AG04450 (cell line): ENCODE measurements around the gene PNPLA7. TPM values are rescaled to one million over a fixed set of nuclear protein-coding genes. Genes with fewer than 3 reads are reported as not detected.

Source experiments
- CTCF ChIA-PET: fragments of 300-600, 350-600 bp; formaldehyde crosslinking; extraction: SDS; loops from one replicate; lab custom pipeline; 2022; ENCODE audit warnings: antibody characterized with exemption, inconsistent platforms; lab: Charles Lee
- POLR2A ChIA-PET: fragments of 350-600 bp; formaldehyde crosslinking; extraction: SDS; loops from one replicate; lab custom pipeline; 2021; ENCODE audit warnings: antibody characterized with exemption, inconsistent platforms; lab: Yijun Ruan, JAX
- DNase-seq: peaks from one replicate; pipeline ENCODE4 v3.0.0-alpha.2; 2011; ENCODE audit warnings: low read depth, low spot score
- H3K27ac ChIP-seq: one replicate; pipeline ENCODE4 v1.5.1; 2012; ENCODE audit warnings: low read depth, low read length, control low read depth
- H3K27me3 ChIP-seq: one replicate; pipeline ENCODE4 v1.6.0; 2012; ENCODE audit warnings: low read length; ENCODE audit not compliant: control insufficient read depth, insufficient read depth
- H3K4me3 ChIP-seq: 2 replicates; pipeline ENCODE4 v1.5.1; 2011; ENCODE audit warnings: mild to moderate bottlenecking, low read depth, low read length, control low read depth
- H3K9me3 ChIP-seq: 2 replicates; pipeline ENCODE4 v1.5.1; 2012; ENCODE audit warnings: low read length; ENCODE audit not compliant: control insufficient read depth, insufficient read depth
- polyA plus RNA-seq: library from polyadenylated mRNA; depleted of rRNA; stranded (reverse); fragments of >200 nt; gene quantifications from 2 replicates; pipeline ENCODE4 v1.2.3, GENCODE V29; 2011
- TF ChIP-seq, protein P1 (sequence below): IDR thresholded peaks from 2 replicates; pipeline ENCODE4 v1.5.1; 2011; ENCODE audit warnings: low read depth, low read length, control low read depth, inconsistent platforms

Gene PNPLA7
- polyA plus RNA-seq, 1 experiment: 0.26 TPM

DNA sequence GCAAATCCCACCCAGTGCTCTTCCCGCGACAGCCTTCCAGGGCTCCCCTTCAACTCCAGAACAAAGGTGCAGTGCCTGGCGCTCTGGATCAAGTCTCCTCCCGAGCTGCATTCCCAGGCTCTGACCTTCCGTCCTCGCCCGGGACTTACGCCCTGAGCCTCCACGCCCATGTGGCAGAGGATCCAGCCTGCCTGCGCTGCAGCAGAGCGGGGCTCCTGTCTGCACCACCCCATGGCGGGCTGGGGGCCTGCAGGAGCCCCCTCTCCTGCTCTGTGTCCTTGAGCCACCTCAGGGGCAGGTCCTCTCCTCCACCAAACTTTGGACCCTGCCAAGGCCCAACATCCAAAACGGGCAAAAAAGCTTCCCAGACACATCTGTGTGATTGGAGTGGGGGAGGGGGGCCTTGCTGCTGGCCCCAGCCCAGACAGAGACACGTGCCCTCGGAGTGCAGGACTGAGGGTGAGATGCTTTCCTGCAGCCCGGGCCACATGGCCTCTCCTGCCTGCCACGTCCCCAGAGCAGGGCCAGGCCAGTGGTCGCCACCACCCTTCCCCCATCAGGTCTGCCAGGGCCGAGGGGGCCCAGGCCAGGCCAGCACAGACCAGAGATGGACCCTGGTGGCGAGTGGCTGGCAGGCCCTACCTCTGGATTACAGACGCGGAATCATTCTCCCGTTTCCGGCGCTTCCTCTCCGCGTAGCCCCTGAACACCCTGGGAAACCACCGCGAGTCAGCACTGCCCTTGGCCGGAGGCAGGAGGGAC lies 95.4 kb downstream of the PNPLA7 start:
- no peaks in the 10 kb centered on the region; the same call in 1 of the 2 replicates for H3K9me3 ChIP-seq
- TF ChIP-seq, protein P1, sequence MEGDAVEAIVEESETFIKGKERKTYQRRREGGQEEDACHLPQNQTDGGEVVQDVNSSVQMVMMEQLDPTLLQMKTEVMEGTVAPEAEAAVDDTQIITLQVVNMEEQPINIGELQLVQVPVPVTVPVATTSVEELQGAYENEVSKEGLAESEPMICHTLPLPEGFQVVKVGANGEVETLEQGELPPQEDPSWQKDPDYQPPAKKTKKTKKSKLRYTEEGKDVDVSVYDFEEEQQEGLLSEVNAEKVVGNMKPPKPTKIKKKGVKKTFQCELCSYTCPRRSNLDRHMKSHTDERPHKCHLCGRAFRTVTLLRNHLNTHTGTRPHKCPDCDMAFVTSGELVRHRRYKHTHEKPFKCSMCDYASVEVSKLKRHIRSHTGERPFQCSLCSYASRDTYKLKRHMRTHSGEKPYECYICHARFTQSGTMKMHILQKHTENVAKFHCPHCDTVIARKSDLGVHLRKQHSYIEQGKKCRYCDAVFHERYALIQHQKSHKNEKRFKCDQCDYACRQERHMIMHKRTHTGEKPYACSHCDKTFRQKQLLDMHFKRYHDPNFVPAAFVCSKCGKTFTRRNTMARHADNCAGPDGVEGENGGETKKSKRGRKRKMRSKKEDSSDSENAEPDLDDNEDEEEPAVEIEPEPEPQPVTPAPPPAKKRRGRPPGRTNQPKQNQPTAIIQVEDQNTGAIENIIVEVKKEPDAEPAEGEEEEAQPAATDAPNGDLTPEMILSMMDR: no peak
- H3K4me3 ChIP-seq: no peak overlapping the region
- POLR2A ChIA-PET: interaction anchor here (0.6 kb wide), 1 partner anchor 22 kb away, joined by 7 read pairs; no protein-coding TSS in a partner anchor
- CTCF ChIA-PET: no interaction called here
- no peaks in the 10 kb centered on the region for H3K27me3 ChIP-seq
- H3K27ac ChIP-seq: no peak overlapping the region
- DNase-seq: no peak

DNA sequence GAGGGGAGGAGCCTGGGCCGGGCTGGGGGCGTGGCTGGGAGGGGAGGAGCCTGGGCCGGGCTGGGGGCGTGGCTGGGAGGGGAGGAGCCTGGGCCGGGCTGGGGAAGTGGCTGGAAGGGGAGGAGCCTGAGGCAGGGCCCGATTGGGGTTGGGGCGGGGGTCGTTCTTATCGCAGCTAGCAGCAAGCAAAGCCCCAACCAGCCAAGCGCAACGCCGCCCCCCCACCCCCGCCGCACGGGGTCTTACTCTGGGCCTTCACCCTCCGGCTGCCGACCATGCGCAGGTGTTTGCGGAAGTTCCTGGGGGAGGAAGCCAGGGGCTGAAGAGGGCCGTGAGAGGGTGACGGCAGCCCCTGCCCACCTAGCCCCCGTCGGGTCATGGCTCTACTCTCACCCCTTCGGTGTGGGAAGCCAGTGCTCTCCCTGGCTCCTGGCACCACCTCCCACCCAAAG lies 96.0 kb downstream of the PNPLA7 start:
- H3K27me3 ChIP-seq: no peaks in the 10 kb centered on the region
- no peak overlapping the region for H3K27ac ChIP-seq
- H3K4me3 ChIP-seq: no peak overlapping the region
- POLR2A ChIA-PET: interaction anchor here (1.1 kb wide), 1 partner anchor 213 kb away, joined by 3 read pairs; the partner anchor contains the start of gene TUBB4B
- TF ChIP-seq, protein P1: no peak
- no peak for DNase-seq
- CTCF ChIA-PET: no interaction called here
- no peaks in the 10 kb centered on the region; the same call in 1 of the 2 replicates for H3K9me3 ChIP-seq

DNA sequence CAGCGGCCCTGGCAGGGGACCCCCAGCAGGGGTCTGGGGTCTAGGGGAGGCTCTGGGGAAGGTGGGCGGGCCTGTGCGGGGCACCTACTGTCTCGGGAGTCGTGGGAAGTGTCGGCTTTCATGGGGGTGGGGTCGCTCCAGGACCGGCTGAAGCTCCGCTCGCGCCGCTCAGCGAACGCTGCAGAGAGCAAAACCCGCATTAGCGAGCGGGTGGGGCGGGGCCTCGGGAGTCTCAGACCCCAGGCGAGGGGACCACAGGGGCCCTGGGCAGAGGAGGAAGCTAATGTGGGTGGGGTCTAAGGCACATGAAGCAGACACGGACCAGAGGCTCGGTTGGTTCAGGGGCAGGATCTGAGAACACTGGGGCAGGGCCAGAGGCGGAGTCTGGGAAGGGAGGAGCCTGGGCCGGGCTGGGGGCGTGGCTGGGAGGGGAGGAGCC lies 96.5 kb downstream of the PNPLA7 start:
- no peak overlapping the region for H3K27ac ChIP-seq
- H3K9me3 ChIP-seq: no peaks in the 10 kb centered on the region; the same call in 1 of the 2 replicates
- CTCF ChIA-PET: no interaction called here
- POLR2A ChIA-PET: interaction anchor here (1.1 kb wide), 1 partner anchor 213 kb away, joined by 3 read pairs; the partner anchor contains the start of gene TUBB4B
- peak; percentile 20 for DNase-seq
- H3K27me3 ChIP-seq: no peaks in the 10 kb centered on the region
- H3K4me3 ChIP-seq: peak overlapping the region; percentile 31; the same call in 1 of the 2 replicates
- TF ChIP-seq, protein P1: no peak

DNA sequence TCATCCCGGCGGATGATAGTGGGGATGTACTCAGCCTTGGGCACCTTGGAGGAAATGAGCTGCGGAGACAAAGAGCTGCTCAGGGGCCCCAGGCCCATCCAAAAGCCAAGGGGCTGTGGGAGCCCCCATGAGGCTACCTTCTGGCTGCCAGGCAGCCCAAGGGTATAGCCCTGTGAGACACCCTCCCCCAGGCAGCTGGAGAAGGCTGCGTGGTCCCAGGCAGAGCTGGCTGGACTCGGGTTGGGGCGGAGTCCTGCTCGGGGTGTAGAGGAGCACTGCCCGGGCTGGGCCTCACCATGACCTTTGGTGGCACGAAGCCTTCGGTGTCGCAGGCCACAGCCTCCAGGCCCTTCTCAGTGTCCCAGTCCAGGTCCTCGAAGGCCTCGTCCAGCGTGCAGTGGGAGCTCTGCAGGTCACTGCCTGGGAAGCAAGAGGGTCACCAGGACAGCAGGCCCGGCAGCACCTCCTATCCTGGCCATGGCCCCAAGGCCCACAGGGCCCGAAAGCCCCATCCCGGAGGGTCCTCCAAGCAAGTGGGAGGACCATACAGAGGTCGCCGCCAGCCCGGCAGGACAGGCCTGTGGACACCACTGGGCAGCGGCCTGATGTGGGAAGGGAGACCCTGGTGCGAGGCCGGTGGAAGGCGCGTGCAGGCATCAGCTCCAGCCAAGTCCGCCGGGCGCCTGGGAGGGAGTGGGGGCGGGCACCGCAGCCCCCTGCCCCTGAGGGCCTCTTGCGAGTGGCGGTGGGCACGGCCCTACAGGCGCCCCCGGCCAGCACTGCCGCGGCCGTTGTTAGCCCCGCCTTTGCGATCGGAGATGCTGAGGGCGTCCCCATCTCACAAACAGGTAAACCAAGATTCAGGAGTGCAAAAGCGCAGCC lies 97.2 kb downstream of the PNPLA7 start:
- no peaks in the 10 kb centered on the region; the same call in 1 of the 2 replicates for H3K9me3 ChIP-seq
- no peak for DNase-seq
- ChIA-PET CTCF (no interaction called here), POLR2A (interaction anchor here (1.1 kb wide), 1 partner anchor 212 kb away, joined by 3 read pairs; the partner anchor contains the start of gene TUBB4B)
- H3K4me3 ChIP-seq: no peak overlapping the region
- H3K27ac ChIP-seq: no peak overlapping the region
- TF ChIP-seq, protein P1: no peak
- no peaks in the 10 kb centered on the region for H3K27me3 ChIP-seq
